DMS 273 treated with DMSO at 0.1 percent for 48 hours (cell line): ENCODE results near the gene MBTD1.
A peak's percentile ranks its signal among the peaks of the same experiment; 100 is the strongest.
"Not testable (repeated sequence)": the region's sequence is repeated elsewhere in the genome, so short reads cannot be mapped to it uniquely, and the experiment has no call there.

Experiments
- DNase-seq: peaks from one replicate; lab custom pipeline; 2025; lab: John Stamatoyannopoulos, UW

Gene MBTD1

DNA sequence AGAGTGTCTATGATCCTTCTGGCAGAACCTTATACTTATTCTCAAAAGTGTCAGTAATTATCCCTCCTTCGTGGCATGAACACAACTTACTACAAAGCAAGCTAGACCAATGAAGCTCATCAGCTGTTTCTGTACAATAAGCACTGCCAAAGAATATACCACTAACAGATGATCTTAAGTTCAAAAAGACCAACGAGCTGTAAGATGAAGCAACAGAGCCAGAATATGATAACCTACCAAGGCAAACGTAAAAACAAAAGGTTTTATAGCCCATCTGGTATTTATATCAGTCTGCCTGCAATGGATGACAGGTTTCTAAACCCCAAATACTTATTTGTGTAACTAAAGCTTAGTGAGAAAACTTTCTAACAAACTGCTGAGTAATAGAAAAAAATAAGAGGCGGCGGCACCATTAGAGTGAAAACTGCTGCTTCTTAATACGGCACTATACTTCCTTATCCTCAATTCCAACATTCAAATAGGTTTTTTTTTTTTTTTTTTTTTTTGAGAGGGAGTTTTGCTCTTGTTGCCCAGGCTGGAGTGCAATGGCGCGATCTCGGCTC lies 71.5 kb downstream of the MBTD1 start:
- DNase-seq: no peak

- DNase-seq: no peak
Observed at GRCh38 chr17:51185763-51186332, 74.0 kb downstream of the MBTD1 start.

DNA sequence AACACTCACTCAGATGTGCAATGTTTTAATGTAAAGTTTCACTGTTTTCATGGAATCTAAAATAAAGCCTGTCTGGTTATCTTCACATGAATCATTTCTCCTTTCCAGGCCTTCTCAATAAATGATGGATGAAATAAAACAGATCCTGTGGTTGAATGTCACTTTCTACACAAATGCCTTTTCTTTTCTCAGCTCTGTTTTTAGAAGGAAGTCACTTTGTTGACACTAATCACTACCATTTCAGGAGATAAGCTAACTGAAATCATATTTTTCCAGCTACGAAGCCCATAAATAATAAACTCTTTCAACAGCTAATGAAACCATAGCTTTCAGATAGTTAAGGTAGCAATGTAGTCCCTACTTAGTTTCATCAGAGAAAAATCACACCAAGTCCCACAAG lies 75.7 kb downstream of the MBTD1 start:
- no peak for DNase-seq

GRCh38 chr17:51180486-51180885 lies 79.4 kb downstream of the MBTD1 start:
- no peak for DNase-seq

DNA sequence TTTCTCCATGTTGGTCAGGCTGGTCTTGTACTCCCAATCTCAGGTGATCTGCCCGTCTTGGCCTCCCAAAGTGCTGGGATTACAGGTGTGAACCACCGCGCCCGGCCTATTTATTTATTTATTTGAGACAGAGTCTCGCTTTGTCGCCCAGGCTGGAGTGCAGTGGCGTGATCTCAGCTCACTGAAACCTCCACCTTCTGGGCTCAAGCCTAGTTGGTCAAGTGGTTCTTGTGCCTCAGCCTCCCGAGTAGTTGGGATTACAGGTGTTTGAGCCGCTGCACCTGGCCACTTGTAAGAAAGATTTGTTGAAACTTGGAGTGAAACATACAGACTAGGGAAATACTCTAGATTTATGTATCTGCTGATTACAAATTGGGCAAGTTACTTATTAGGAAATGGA lies 87.8 kb downstream of the MBTD1 start:
- not testable (repeated sequence) for DNase-seq

GRCh38 chr17:51170736-51171135 lies 89.1 kb downstream of the MBTD1 start:
- no peak for DNase-seq

DNA sequence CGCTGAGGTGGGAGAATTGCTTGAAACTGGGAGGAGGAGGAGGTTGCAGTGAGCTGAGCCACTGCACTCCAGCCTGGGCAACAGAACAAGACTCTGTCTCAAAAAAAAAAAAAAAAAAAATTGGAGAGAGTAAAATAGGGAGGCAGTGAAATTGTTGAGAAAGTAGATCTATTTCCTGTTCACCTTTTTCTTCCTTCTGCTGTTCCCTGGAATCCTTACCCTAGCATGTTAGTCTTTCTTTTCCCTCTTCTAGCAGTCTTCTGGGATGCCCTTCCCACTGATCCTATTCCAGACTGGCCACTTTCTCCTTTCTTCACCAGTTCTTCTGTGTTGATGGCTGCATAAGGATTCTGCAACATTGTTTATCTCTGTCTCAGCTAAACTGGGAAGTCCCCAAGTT lies 90.5 kb downstream of the MBTD1 start:
- DNase-seq: no peak

DNA sequence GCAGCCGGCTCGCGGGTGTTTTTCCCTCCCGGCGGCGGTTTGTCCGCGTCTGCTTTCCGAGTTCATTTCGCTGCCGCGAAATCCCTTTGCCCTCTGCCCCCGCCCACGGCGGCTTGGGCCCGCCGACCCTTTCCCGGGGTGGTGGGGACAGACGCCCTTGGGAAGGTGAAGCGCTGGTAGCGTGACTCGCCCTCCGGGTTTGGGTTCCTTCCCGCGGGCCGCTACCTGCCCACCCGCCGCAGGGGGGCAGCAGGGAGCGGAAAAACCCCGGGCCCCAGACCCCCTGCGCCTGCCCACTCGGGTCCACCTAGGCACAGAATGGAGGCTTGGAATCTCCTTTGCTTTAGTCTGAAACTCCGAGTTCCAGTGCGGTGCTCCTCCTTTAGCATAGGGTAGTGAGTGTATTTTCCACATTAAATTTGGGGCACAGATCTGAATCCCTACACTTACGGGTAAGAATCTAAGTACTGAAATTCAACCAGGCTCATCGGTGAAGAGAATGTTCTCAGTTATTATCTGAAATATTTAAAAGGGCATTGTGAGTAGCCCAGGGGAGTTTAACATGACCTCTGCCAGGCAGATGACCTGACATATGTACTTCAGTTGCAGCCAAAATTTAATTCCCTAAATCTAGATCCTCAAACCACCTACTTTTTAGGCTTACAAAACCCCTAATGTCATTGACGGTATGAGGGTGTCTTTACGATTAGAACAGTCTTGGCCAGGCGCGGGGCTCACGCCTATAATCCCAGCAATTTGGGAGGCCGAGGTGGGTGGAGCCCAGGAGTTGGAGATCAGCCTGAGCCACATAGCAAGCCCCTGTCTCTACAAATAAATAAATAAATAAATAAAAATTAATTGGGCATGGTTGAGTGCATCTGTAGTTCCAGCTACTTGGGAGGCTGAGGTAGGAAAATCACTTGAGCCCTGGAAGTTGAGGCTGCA lies 92.6 kb downstream of the MBTD1 start:
- no peak for DNase-seq

DNA sequence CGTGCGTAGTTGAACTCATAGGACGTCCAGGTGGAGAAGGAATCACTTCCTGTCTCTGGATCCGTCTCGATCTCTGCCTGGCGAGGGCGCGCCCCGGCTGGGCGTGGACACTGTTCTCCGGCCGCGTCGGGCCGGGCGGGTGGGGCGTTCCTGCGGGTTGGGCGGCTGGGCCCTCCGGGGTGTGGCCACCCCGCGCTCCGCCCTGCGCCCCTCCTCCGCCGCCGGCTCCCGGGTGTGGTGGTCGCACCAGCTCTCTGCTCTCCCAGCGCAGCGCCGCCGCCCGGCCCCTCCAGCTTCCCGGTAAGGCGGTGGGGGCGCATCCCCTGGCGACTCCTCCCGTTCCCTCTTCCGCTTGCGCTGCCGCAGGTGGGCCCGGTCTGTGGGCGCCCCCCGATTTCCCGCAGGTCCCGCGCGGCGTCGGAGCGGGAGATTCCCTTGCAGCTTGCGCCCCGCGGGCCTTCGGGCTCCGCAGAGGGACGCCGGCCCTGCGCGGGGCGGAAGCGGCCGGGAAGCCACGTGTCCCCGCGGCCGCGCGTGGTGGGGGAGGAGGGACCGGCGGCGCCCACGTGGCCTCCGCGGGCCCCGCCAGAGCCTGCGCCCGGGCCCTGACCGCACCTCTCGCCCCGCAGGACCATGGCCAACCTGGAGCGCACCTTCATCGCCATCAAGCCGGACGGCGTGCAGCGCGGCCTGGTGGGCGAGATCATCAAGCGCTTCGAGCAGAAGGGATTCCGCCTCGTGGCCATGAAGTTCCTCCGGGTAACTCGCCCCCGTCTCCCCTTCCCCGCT lies 93.5 kb downstream of the MBTD1 start, which contains the start of gene NME2:
Gene NME2, plus strand, starts transcription at position 214 of the 789 bp plus-strand sequence. Its CDS starts 420 bp downstream, at position 634.
- DNase-seq: peak; percentile 85

DNA sequence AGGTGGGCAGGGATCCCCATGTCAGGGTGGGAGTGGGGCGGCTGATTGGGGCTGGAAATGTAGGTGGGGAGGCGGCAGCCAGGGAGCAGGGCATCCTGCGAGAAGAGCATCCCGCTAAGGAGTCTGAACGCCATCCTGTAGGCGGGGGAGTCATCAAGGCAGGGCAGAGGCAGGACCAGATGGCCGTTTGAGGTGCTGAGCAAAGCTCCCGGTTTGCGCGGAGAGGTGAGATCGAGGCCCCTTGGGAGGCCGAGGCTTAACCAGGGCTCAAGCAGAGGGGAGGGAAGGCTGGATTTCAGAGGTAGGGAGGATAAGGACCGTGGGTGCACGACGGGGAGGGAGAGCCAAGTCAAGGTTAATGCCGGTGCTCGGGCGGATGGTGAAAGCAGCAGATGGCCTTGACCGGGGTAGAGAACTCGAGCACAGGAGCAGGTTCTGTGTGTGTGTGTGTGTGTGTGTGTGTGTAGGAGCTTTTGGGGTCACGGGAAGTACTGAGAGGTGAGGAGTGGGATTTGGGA lies 94.1 kb downstream of the MBTD1 start:
- DNase-seq: peak; percentile 85

- DNase-seq: no peak
Observed at GRCh38 chr17:51164911-51165679, 94.8 kb downstream of the MBTD1 start.

DNA sequence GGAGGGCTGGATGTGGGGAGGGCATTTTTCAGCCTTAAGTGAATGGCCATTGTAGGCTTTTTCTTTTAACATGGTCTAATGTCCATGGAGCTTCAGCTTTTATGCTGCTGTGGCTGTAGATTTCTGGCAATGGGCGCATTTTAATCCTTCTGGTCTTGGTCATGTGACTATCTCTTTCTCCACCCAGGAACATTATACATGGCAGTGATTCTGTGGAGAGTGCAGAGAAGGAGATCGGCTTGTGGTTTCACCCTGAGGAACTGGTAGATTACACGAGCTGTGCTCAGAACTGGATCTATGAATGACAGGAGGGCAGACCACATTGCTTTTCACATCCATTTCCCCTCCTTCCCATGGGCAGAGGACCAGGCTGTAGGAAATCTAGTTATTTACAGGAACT lies 98.3 kb downstream of the MBTD1 start:
- DNase-seq: no peak

DNA sequence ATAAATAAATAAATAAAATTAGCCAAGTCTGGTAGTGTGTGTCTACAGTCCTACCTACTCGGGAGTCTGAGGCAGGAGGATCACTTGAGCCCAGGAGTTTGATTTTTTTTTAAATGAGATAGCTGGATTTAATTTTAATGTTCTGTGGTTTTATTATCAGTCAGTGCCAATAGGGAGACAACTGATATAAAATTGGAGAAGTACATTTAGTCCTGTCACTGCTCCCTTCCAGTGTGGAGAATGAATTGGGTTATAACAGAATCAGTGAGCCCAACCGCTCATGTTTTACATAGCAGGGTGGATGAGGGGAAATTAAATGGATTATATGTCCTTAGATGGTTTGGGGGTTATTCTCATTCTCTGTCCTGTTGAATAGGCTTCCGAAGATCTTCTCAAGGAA lies 100.2 kb downstream of the MBTD1 start:
- no peak for DNase-seq

- no peak for DNase-seq
Observed at GRCh38 chr17:51155416-51155815, 104.4 kb downstream of the MBTD1 start.

GRCh38 chr17:51154176-51154575 lies 105.7 kb downstream of the MBTD1 start:
- no peak for DNase-seq

GRCh38 chr17:51153210-51154072 lies 106.4 kb downstream of the MBTD1 start, which contains the start of gene NME1:
TSS of gene NME1 (plus strand) at chr17:51153559. CDS start at chr17:51155655, 2,096 bp downstream.
- DNase-seq: peak; percentile 99

DNA sequence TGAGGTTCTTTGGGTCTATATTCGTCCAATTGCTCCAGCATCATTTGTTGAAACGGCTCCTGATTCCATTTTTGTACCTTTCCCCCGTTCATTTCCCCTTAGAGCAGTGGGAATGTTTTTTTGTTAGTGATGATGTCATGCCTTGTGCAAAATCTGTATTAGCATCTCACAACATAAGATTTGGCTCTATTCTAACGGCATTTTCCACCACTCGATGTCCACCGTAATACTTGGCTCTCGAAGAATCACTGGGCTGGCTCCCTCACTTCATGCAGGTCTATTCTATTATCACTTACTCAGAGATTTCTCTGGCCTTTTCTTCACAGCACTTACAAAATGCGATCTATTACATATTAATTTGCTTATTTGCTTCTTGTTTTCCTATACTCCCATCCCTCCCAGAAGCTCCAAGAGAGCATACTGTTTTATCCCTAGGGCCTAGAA lies 107.1 kb downstream of the MBTD1 start:
- DNase-seq: no peak

GRCh38 chr17:51150932-51151331 lies 108.9 kb downstream of the MBTD1 start:
- no peak for DNase-seq

DNA sequence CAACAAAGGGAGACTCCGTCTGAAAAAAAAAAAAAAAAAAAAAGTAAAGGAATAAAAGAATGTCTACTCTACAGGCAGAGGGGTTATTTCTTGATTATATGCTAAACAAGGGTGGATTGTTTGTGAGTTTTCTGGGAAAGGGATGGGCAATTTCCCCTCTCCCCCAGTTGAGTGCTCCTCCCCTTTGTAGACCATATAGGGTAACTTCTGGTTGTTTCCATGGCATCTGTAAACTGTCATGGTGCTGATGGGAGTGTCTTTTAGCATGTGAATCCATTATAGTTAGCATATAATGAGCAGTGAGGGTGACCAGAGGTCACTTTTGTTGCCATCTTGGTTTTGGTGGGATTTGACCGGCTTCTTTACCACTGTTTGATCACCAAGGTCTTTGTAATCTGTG lies 110.7 kb downstream of the MBTD1 start:
- no peak for DNase-seq

- DNase-seq: no peak
Observed at GRCh38 chr17:51147650-51148049, 112.2 kb downstream of the MBTD1 start.
